MM.1S (cell line): ENCODE results near the gene ZNF576.
A peak's percentile ranks its signal among the peaks of the same experiment; 100 is the strongest.

Source experiments
- DNase-seq: peaks from one replicate; pipeline ENCODE4 v3.0.0-alpha.2; 2015
- H2AFZ ChIP-seq: fragments of 300-600 bp; sonication (generic); 2 replicates; pipeline ENCODE4 v1.6.0; 2016; ENCODE audit warnings: antibody characterized with exemption, low read length
- H3F3A ChIP-seq: fragments of 300-600 bp; sonication (generic); 2 replicates; pipeline ENCODE4 v1.6.1; 2016; ENCODE audit warnings: mild to moderate bottlenecking, antibody characterized with exemption, low read length, moderate library complexity, mixed read lengths; ENCODE audit not compliant: insufficient read depth
- H3K27ac ChIP-seq: fragments of 300-600 bp; sonication (generic); 2 replicates; pipeline ENCODE4 v1.5.1; 2016; ENCODE audit warnings: mild to moderate bottlenecking, low read length
- H3K27me3 ChIP-seq: fragments of 300-600 bp; sonication (generic); replicated peaks from 2 replicates; pipeline ENCODE4 v1.6.0; 2016; ENCODE audit warnings: low read length; ENCODE audit not compliant: insufficient read depth
- H3K36me3 ChIP-seq: fragments of 300-600 bp; sonication (generic); replicated peaks from 2 replicates; pipeline ENCODE4 v1.6.1; 2016; ENCODE audit warnings: mild to moderate bottlenecking, low read length, mixed read lengths; ENCODE audit not compliant: insufficient read depth
- H3K4me1 ChIP-seq: fragments of 300-600 bp; sonication (generic); 2 replicates; pipeline ENCODE4 v1.6.1; 2016; ENCODE audit warnings: low read length, mixed read lengths
- H3K4me2 ChIP-seq: fragments of 300-600 bp; sonication (generic); 2 replicates; pipeline ENCODE4 v1.6.0; 2016; ENCODE audit warnings: low read depth, low read length
- H3K4me3 ChIP-seq: fragments of 300-600 bp; sonication (generic); 2 replicates; pipeline ENCODE4 v1.5.1; 2016; ENCODE audit warnings: low read length, mixed read lengths
- H3K79me2 ChIP-seq: fragments of 300-600 bp; sonication (generic); 2 replicates; pipeline ENCODE4 v1.6.1; 2016; ENCODE audit warnings: mixed run types, low read length, mixed read lengths
- H3K9ac ChIP-seq: fragments of 300-600 bp; sonication (generic); 2 replicates; pipeline ENCODE4 v1.6.1; 2016; ENCODE audit warnings: low read length, mixed read lengths
- H3K9me2 ChIP-seq: fragments of 300-600 bp; sonication (generic); replicated peaks from 2 replicates; pipeline ENCODE4 v1.6.1; 2016; ENCODE audit warnings: mild to moderate bottlenecking, low read length, mixed read lengths; ENCODE audit not compliant: insufficient read depth
- H3K9me3 ChIP-seq: fragments of 300-600 bp; sonication (generic); replicated peaks from 2 replicates; pipeline ENCODE4 v1.6.1; 2016; ENCODE audit warnings: mild to moderate bottlenecking, low read length, mixed read lengths; ENCODE audit not compliant: insufficient read depth
- H4K20me1 ChIP-seq: fragments of 300-600 bp; sonication (generic); 2 replicates; pipeline ENCODE4 v1.6.1; 2016; ENCODE audit warnings: mild to moderate bottlenecking, low read length, moderate library complexity, mixed read lengths; ENCODE audit not compliant: insufficient read depth
- CTCF ChIP-seq: fragments of 300-600 bp; sonication (generic); IDR thresholded peaks from 2 replicates; pipeline ENCODE4 v1.5.1; 2016; ENCODE audit warnings: antibody characterized with exemption, low read length, mixed read lengths
- EZH2 ChIP-seq: fragments of 300-600 bp; sonication (generic); optimal IDR thresholded peaks from 2 replicates; pipeline ENCODE3; 2017; ENCODE audit warnings: low read depth, mild to moderate bottlenecking, antibody characterized with exemption, low read length, mixed read lengths
- EZH2phosphoT487 ChIP-seq: fragments of 300-600 bp; sonication (generic); IDR thresholded peaks from 2 replicates; pipeline ENCODE4 v1.6.1; 2018; ENCODE audit warnings: antibody characterized with exemption, low read length

The ZNF576 gene

GRCh38 chr19:43570174-43570791 lies 26.1 kb upstream of the ZNF576 start:
- no peaks in the 10 kb centered on the region for H4K20me1 ChIP-seq
- no peak overlapping the region for H3K4me3 ChIP-seq
- no peak for DNase-seq
- no peaks in the 10 kb centered on the region for H3K36me3 ChIP-seq
- H3K4me1 ChIP-seq = no peaks in the 10 kb centered on the region
- no peak overlapping the region for H3K9ac ChIP-seq
- TF ChIP-seq EZH2phosphoT487 (no peak), CTCF (no peak), EZH2 (no peak)
- no peak overlapping the region for H3K4me2 ChIP-seq
- no peak overlapping the region for H2AFZ ChIP-seq
- no peaks in the 10 kb centered on the region for H3K9me2 ChIP-seq
- H3K9me3 ChIP-seq = no peaks in the 10 kb centered on the region
- no peak overlapping the region for H3K27ac ChIP-seq
- no peaks in the 10 kb centered on the region for H3F3A ChIP-seq
- no peaks in the 10 kb centered on the region for H3K27me3 ChIP-seq
- peaks cover 18% of the 10 kb centered on the region for H3K79me2 ChIP-seq

GRCh38 chr19:43572171-43572588 lies 24.2 kb upstream of the ZNF576 start:
- no peak for DNase-seq

DNA sequence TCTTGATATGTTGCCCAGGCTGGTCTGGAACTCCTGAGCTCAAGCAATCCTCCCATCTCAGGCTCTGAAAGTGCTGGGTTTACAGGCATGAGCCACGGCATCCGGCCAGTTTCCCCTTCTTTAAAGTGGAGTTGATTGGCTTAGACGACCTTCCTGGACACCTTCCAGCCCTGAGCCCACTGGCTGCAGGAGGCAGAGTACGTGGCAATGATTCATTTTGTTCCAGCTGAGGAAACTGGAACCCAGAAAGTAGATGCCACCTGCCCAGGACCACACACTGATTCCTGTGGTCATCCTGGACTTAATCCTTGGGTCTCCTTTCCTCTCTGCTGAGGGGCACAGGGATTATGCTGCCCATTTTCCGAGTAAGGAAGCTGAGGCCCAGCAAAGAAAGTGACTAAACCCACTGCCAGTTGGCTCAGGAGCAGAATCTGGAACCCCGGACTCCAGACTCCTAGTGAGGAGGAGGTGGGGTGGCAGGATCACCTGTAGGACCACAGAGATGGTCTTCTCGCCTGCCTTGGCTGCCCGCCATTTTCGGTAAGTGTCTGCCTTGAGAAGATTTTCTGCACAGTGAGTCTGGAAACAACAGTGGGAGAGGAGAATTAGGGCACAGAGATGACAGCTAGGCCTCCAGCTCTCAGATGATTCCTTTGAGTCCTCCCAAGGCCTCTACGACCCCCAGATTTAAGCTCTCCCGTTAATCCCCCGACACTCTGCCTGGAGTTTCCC lies 21.8 kb upstream of the ZNF576 start:
- H2AFZ ChIP-seq = peak overlapping the region; percentile 96
- peaks cover 19% of the 10 kb centered on the region; the same call in 1 of the 2 replicates for H3K27me3 ChIP-seq
- H3K4me3 ChIP-seq = peak overlapping the region; percentile 100
- peaks cover 19% of the 10 kb centered on the region for H3K79me2 ChIP-seq
- H3K9me3 ChIP-seq = no peaks in the 10 kb centered on the region
- H3K4me1 ChIP-seq = peaks cover 4% of the 10 kb centered on the region; the same call in 1 of the 2 replicates
- peak overlapping the region; percentile 53; the same call in 1 of the 2 replicates for H3K27ac ChIP-seq
- H3K4me2 ChIP-seq = peak overlapping the region; percentile 79
- TF ChIP-seq EZH2phosphoT487 (no peak), EZH2 (no peak), CTCF (no peak)
- H3F3A ChIP-seq = no peaks in the 10 kb centered on the region
- no peak for DNase-seq
- no peaks in the 10 kb centered on the region for H3K36me3 ChIP-seq
- H3K9ac ChIP-seq = peak overlapping the region; percentile 97
- no peaks in the 10 kb centered on the region for H4K20me1 ChIP-seq
- H3K9me2 ChIP-seq = no peaks in the 10 kb centered on the region

More at GRCh38 chr19:43572171-43572588, 24.2 kb upstream of the ZNF576 start:
- Histone ChIP-seq H3K9me2 (no peaks in the 10 kb centered on the region), H2AFZ (no peak overlapping the region), H3K79me2 (peaks cover 19% of the 10 kb centered on the region), H3K9me3 (no peaks in the 10 kb centered on the region), H3K36me3 (no peaks in the 10 kb centered on the region), H4K20me1 (no peaks in the 10 kb centered on the region), H3K27ac (no peak overlapping the region), H3K27me3 (0 out of 2 replicates have a peak, but pooled peaks cover 9% of the 10 kb centered on the region), H3K4me3 (no peak overlapping the region), H3K9ac (no peak overlapping the region), H3K4me2 (no peak overlapping the region), H3F3A (no peaks in the 10 kb centered on the region), H3K4me1 (peaks cover 4% of the 10 kb centered on the region; the same call in 1 of the 2 replicates)
- TF ChIP-seq EZH2phosphoT487 (no peak), EZH2 (no peak), CTCF (no peak)
